AG20443 (cell line): ENCODE measurements around the gene EYA4.

ENCODE experiments used
- DNase-seq: peaks from one replicate; pipeline ENCODE4 v3.0.0; 2012; ENCODE audit warnings: low spot score, mixed read lengths

Gene EYA4

GRCh38 chr6:133407320-133408100, 166.4 kb downstream of the EYA4 start:
- no peak for DNase-seq

- no peak for DNase-seq
Measured at GRCh38 chr6:133408132-133408531, 167.0 kb downstream of the EYA4 start.

- DNase-seq = no peak
Measured at GRCh38 chr6:133408543-133408942, 167.4 kb downstream of the EYA4 start.

- no peak for DNase-seq
Measured at GRCh38 chr6:133410638-133411435, 169.7 kb downstream of the EYA4 start.

GRCh38 chr6:133411757-133412156, 170.6 kb downstream of the EYA4 start:
- DNase-seq = no peak

GRCh38 chr6:133415262-133415661, 174.1 kb downstream of the EYA4 start:
- no peak for DNase-seq

- DNase-seq = no peak
Measured at GRCh38 chr6:133418108-133418507, 177.0 kb downstream of the EYA4 start.

GRCh38 chr6:133423242-133423641, 182.1 kb downstream of the EYA4 start:
- no peak for DNase-seq

GRCh38 chr6:133424359-133424758, 183.2 kb downstream of the EYA4 start:
- DNase-seq = no peak

GRCh38 chr6:133426038-133426437, 184.9 kb downstream of the EYA4 start:
- no peak for DNase-seq

GRCh38 chr6:133428295-133428694, 187.1 kb downstream of the EYA4 start:
- no peak for DNase-seq

- DNase-seq = no peak
Measured at GRCh38 chr6:133430530-133430929, 189.4 kb downstream of the EYA4 start.

GRCh38 chr6:133431031-133431430, 189.9 kb downstream of the EYA4 start:
- no peak for DNase-seq

- DNase-seq = no peak
Measured at GRCh38 chr6:133432021-133432989, 191.1 kb downstream of the EYA4 start.

GRCh38 chr6:133435065-133435728, 194.0 kb downstream of the EYA4 start:
- no peak for DNase-seq

GRCh38 chr6:133436652-133437051, 195.5 kb downstream of the EYA4 start:
- DNase-seq = no peak

GRCh38 chr6:133441491-133441890, 200.3 kb downstream of the EYA4 start:
- no peak for DNase-seq

GRCh38 chr6:133446789-133447188, 205.6 kb downstream of the EYA4 start:
- DNase-seq = no peak

- DNase-seq = no peak
Measured at GRCh38 chr6:133447924-133448323, 206.8 kb downstream of the EYA4 start.

GRCh38 chr6:133456439-133456838, 215.3 kb downstream of the EYA4 start:
- DNase-seq = no peak

GRCh38 chr6:133456944-133457343, 215.8 kb downstream of the EYA4 start:
- no peak for DNase-seq

GRCh38 chr6:133460101-133460500, 218.9 kb downstream of the EYA4 start:
- DNase-seq = no peak
